SU-DHL-6 (cell line): ENCODE results near the gene CTLA4.

Experiments
- CTCF ChIP-seq: fragments of 200-600 bp; sonication (generic); IDR thresholded peaks from one replicate; pipeline ENCODE4 v1.5.1; 2017; ENCODE audit warnings: antibody characterized with exemption, mild to moderate bottlenecking, low read length, moderate library complexity; ENCODE audit not compliant: insufficient read depth, poor library complexity, severe bottlenecking
- EZH2phosphoT487 ChIP-seq: fragments of 200-600 bp; sonication (generic), shearing (Covaris generic); conservative IDR thresholded peaks from 2 replicates; pipeline ENCODE4 v1.6.1; 2018; ENCODE audit warnings: mild to moderate bottlenecking, antibody characterized with exemption, low read length, moderate library complexity, mixed read lengths

- TF ChIP-seq CTCF: no peak
- no peak for TF ChIP-seq EZH2phosphoT487
These were observed 10.5 kb downstream of the CTLA4 start for GRCh38 chr2:203878063-203878462.
